ENCODE results near the gene HCN2. TPM values are rescaled to one million over a fixed set of nuclear protein-coding genes. Genes with fewer than 3 reads are reported as not detected.

Gene HCN2
- total and polyA plus RNA-seq, 2 of the 8 experiments (the other 6 are each of a cell fraction or from before 2014, with no cell fraction given): 1.0 to 4.0 TPM

GRCh38 chr19:662207-662961 is 72.7 kb downstream of the HCN2 start:
- Histone ChIP-seq H2AFZ (ENCODE audit: low read length) (no peak overlapping the region), H3K79me1 (ENCODE audit: low read depth, low read length) (peaks cover under 1% of the 10 kb centered on the region), H3K23ac (ENCODE audit: insufficient read length) (no peak overlapping the region), H3K14ac (ENCODE audit: insufficient read length) (no peak overlapping the region), H2BK120ac (replicated peaks; ENCODE audit: low read depth, low read length) (no peak overlapping the region), H2AK5ac (ENCODE audit: low read depth, low read length) (no peak overlapping the region; the same call in 1 of the 2 replicates), H3K4ac (replicated peaks; ENCODE audit: insufficient read length, low read depth, low read length) (no peak overlapping the region), H3K27ac (ENCODE audit: low read depth, low read length) (peak overlapping the region; percentile 55), H4K91ac (replicated peaks; ENCODE audit: insufficient read length, low read length) (peak overlapping the region; percentile 27), H2BK15ac (ENCODE audit: low read length) (no peak overlapping the region), H2BK5ac (ENCODE audit: low read depth, low read length) (no peak overlapping the region), H3K9ac (replicated peaks in 1 of 4; ENCODE audit: extremely low read depth in 1 of 4, low read depth in 3 of 4, low read length in 3 of 4) (peak overlapping the region; percentile 59 to 85 (median 78)), H4K8ac (ENCODE audit: extremely low read depth, insufficient read depth, low read length) (peak overlapping the region; percentile 80), H2BK12ac (ENCODE audit: low read depth, low read length) (no peak overlapping the region), H3K56ac (replicated peaks; ENCODE audit: insufficient read length, low read depth, low read length) (no peak overlapping the region), H3K36me3 (ENCODE audit: control insufficient read depth in 2 of 4, insufficient read depth in 4 of 4, low read length in 3 of 4) (no peaks in the 10 kb centered on the region; a peak in 1 of 8 replicates), H3K4me1 (replicated peaks in 1 of 4; ENCODE audit: control insufficient read depth in 3 of 4, insufficient read depth in 4 of 4, low read length in 3 of 4) (peaks cover 0 to 14% (median 6%) of the 10 kb centered on the region in 4 experiments; a peak in 5 of 7 replicates), H3K79me2 (ENCODE audit: control insufficient read depth in 1 of 2, insufficient read depth in 2 of 2, low read length in 2 of 2) (peaks cover 49 to 55% of the 10 kb centered on the region in 2 experiments), H3K23me2 (ENCODE audit: low read depth, low read length) (peaks cover 3% of the 10 kb centered on the region; the same call in 1 of the 2 replicates), H3K18ac (ENCODE audit: extremely low read depth, low read length) (peak overlapping the region; percentile 71), H3K27me3 (replicated peaks in 1 of 4; ENCODE audit: control insufficient read depth in 3 of 4, extremely low read depth in 1 of 4, insufficient read depth in 3 of 4, low read length in 3 of 4) (peaks cover 0 to 6% (median 2%) of the 10 kb centered on the region in 4 experiments; a peak in 1 of 7 replicates), H4K5ac (ENCODE audit: insufficient read length, low read depth, low read length) (no peak overlapping the region), H2BK20ac (ENCODE audit: low read length) (no peak overlapping the region), H3K4me2 (ENCODE audit: insufficient read depth in 1 of 2, low read depth in 2 of 2, low read length in 2 of 2) (peak overlapping the region; percentile 80 to 93), H3K4me3 (ENCODE audit: extremely low read depth in 1 of 4, insufficient read depth in 2 of 4, low read depth in 3 of 4, low read length in 4 of 4) (peak overlapping the region; percentile 76 to 99 (median 78)), H4K20me1 (replicated peaks in 1 of 2; ENCODE audit: control insufficient read depth in 1 of 2, insufficient read depth in 2 of 2, low read length in 2 of 2) (peaks cover 34 to 36% of the 10 kb centered on the region in 2 experiments), H3K9me3 (ENCODE audit: insufficient read depth in 2 of 2, low read depth in 1 of 2, low read length in 1 of 2) (peaks cover 5 to 6% of the 10 kb centered on the region in 2 experiments; a peak in 2 of 4 replicates)
- ChIA-PET CTCF (ENCODE audit: partially characterized antibody) (interaction anchor here (1.2 kb wide), 1 partner anchor 46 kb away, joined by 3 read pairs; the partner anchor contains the start of gene PALM), POLR2A (ENCODE audit: partially characterized antibody) (interaction anchor here (0.6 to 1.6 kb wide), 13 partner anchors 12 to 720 kb away, joined by 3 to 10 read pairs (median 3); no protein-coding TSS in a partner anchor)
- WGBS, 2 experiments (ENCODE audit: extremely low coverage in 1 of 2, insufficient coverage in 1 of 2, insufficient read length in 1 of 2, insufficient replicate concordance in 2 of 2, low coverage in 1 of 2, low lambda C conversion rate in 2 of 2, missing lambda C conversion rate in 1 of 2): 3% methylated on average over 35 of the region's 81 CpGs; no CpG with 5 or more reads in 1 of the 2 experiments
- FAIRE-seq (no peak), DNase-seq (ENCODE audit: low read depth in 1 of 2, low spot score in 2 of 2) (no peak)
- TF ChIP-seq MAX (IDR thresholded peaks at IDR 0.05) (peak; percentile 58), CEBPB (IDR thresholded peaks at IDR 0.05; ENCODE audit: low read depth, low read length) (no peak), RBBP5 (IDR thresholded peaks at IDR 0.05; ENCODE audit: borderline replicate concordance, low read depth, low read length) (no peak), CHD2 (IDR thresholded peaks at IDR 0.05; ENCODE audit: low read length) (no peak)
